NCI-H1417 treated with DMSO at 0.1 percent for 48 hours (cell line): Measurements from ENCODE around the gene ARHGEF19.
"Not testable (repeated sequence)": the region's sequence is repeated elsewhere in the genome, so short reads cannot be mapped to it uniquely, and the experiment has no call there.

ENCODE experiments used
- DNase-seq: peaks from one replicate; lab custom pipeline; 2025; lab: John Stamatoyannopoulos, UW

Gene ARHGEF19

DNA sequence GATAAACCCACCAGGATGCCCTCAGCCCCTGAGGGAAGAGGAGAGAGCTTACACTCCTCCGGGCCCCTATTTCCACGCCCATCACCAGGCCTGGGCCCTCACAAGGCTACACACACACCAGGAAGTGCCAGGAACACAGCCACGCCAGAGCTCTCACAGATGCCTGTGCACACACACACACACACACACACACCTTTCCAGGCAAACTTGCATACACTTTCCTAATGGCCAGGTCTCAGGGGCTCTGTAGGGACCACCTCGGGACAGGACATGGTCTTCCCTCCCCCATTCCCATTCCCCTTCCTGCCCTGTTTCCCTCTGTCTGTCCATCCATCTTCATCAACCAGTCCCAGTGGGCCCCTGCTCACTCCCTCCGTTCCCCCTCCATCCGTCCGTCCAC, 46.9 kb downstream of the ARHGEF19 start:
- DNase-seq = no peak

DNA sequence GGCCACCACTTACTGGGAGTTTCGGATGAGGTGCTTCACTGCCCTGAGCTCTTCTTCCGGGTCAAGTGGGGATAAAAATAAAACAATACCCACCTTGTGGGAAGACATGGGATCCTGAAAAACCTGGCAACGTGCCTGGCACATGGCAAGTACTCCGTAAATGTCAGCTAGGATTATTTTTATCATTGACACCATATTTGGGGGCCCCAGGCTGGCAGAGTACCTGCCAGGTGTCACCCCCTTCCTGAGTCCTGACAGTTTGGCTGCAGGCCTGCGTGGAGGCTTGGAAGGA, 47.4 kb downstream of the ARHGEF19 start:
- DNase-seq = no peak

DNA sequence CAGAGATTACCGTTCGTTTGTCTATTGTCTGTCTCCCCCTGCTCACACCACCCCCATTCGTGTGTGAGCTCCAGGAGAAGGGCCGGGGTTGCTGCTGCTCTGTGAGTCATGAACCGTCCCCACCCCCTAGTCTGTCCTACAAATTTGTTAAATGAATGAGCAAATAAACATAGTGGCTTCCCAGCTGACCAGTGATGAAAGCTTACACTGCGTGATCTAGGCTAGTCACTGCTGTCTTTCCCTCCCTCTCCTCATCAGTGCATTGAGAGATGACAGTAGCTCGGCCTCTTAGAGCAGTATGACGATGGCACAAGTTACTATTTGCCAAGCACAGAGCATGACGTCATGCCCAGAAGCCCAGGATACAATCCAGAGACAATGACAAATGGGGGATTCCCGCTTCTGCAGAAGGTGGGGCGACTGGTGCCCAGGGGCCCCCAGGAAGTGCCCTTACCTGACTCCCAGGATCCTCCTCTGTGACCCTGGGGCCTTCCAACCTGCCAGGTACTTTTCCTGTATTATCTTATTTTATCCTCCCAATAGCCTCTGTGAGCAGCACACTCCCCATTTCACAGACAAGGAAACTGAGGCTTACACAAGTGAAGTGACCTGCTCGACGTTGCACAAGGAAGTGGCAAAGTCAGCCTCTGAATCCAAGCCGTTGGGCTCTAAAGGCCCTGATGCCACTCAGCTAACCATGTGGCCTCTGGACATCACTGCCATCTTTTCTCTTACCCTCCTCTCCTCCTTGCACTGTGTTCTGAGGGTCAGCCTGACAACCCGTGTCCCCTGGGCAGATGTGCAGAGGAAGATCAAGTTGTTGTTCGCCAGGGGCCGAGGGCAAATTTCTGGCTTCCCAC, 48.0 kb downstream of the ARHGEF19 start:
- peak; percentile 58 for DNase-seq

DNA sequence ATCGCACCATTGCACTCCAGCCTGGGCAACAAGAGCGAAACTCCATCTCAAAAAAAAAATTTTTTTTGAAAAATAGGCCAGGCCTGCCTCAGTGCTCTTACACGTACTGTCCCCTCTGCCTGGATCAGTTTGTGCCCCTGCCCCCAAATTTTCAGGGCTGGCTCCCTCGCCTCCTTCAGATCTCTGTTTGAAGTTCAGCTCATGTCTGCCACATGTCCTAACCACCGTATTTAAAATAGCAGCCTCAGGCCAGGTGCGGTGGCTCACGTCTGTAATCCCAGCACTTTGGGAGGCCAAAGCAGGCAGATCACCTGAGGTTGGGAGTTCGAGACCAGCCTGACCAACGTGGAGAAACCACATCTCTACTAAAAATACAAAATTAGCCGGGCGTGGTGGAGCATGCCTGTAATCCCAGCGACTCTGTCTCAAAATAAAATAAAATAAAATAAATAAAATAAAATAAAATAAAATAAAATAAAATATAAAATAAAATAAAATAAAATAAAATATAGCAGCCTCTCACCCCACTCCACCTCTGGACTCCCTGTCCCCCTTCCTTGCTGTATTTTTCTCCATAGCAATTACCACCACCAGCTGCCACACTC, 48.7 kb downstream of the ARHGEF19 start:
- not testable (repeated sequence) for DNase-seq

DNA sequence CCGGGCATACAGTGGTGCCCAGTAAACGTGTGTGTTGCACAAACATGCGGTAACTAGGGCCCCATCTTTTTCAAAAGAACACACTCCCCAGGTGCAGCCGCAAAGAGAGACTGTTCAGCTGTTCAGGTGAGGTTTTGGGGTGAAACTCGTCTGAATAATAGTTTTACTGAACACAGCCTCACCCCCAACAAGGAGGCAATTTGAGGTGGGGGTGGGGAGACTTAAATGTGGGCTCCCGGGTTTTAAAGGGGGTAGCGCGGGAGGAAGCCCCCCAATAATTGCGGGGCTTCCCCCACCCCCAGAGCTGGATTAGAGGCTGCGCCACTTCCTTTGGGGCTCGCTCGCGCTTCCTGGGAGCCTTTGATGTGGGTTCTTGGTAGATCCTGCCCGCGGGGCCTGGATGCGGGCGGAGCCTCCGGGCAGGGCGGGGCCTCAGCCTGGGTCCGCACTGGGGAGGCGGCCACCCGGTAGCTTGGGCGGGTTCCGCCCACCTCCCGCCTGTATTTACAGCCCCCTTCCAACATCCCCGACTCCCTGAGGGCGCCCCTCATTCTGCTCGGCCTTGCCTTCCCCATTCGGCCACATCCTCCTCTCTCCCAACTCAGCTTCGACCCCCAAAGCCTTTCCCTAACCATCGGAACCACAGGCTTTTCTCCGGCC, 50.2 kb downstream of the ARHGEF19 start:
- no peak for DNase-seq

DNA sequence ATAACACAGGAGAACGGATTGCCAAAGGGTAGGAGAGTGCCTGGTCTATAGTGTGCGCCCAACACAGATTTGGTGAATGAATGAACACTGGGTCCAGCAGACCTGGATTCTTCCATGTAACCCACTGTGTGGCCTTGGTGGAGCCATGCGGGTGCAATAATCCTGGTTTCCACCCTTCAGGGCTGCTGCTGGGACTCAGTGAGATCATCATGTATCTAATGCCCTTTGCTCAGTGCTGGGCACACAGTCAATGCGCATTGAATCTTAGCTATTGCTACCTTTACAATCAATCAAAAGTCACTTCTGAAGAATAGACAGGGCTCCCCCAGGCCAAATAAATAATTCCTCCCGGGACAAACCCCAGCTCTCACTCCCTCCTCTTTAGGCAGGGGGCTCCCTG, 50.7 kb downstream of the ARHGEF19 start:
- no peak for DNase-seq

DNA sequence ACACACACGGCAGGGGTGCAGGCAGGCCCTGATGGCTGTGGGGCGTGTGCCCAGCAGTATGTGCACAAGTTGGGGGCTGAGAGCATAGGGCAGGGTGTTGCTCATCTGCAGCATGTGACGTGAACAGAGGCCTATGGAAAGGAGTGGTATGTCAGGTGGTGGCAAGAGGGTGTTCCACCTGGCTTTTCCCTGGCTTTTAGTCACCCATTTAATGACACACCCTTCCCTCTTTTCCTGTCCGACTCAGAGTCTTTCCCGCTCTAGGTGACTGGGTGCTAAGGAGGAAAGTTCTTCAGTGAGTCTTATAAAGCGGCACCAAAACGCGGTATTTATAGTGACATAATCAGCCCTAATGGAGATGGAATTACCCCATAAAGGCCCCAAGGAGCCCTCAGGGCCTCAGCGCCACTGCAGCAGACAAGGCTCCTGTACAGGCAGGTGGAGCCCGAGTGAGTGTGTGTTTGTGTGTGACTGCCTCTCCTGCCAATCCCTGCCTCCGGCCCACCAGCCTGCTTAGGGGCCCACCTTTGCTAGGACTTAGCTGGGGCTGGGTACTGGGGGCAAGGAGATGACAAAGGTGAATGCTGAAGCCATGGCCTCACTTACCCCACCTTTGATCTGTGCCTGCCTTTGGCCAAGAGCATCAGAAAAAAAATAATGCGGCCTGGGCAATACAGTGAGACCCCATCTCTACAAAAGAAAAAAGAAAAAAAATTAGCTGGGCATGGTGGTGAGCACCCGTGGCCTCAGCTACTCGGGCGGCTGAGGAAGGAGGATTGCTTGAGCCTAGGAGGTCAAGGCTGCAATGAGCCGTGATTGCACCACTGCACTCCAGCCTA, 53.2 kb downstream of the ARHGEF19 start:
- no peak for DNase-seq

DNA sequence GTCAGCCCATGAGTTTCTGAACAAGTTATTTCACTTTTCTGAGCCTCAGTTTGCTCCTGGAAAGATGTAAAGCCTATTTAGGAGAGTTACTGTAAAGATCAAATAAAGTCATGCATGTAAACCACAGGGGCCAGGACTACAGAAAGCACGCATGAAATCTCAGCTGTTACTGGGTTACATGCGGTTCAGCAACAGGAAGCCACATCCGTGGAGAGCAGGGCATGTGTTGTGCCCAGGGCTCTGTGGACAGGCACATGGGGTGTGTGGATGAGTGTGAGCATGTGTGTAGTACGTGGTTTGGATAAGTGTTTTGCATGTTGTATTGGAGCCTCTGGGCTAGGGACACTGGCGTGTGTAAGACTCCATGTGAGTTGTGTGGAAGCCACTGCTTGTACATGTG, 54.4 kb downstream of the ARHGEF19 start:
- no peak for DNase-seq

DNA sequence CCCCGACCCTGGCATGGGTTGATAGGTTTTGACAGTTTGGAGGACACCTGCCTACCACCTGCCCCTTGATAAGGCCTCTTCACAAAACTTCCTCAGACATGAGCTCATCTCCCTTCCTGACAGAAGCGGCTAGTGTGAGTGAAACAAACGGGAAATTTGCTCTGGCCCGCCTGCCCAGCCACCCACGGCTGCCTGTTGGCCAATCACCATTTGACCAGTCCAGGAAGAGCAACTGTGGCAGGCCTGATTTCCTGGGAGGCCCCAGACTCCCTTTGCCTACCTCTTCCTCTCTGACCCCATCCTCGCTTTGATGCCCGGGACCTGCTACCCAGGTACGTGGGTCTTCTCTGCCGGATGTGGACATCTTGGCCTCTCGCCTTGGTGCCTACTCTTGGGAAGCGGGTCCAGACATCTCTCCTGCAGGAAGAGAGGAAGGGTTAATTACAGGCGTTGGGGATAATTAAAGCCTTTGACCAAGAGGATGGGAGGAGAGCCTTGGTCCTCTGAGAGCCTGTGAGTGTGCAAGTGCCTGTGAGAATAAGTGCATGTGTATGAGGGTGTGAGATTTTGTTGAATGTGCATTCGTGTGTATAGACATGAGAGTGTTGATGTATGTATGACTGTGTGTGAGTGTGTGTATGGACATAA, 55.5 kb downstream of the ARHGEF19 start:
- DNase-seq = no peak

DNA sequence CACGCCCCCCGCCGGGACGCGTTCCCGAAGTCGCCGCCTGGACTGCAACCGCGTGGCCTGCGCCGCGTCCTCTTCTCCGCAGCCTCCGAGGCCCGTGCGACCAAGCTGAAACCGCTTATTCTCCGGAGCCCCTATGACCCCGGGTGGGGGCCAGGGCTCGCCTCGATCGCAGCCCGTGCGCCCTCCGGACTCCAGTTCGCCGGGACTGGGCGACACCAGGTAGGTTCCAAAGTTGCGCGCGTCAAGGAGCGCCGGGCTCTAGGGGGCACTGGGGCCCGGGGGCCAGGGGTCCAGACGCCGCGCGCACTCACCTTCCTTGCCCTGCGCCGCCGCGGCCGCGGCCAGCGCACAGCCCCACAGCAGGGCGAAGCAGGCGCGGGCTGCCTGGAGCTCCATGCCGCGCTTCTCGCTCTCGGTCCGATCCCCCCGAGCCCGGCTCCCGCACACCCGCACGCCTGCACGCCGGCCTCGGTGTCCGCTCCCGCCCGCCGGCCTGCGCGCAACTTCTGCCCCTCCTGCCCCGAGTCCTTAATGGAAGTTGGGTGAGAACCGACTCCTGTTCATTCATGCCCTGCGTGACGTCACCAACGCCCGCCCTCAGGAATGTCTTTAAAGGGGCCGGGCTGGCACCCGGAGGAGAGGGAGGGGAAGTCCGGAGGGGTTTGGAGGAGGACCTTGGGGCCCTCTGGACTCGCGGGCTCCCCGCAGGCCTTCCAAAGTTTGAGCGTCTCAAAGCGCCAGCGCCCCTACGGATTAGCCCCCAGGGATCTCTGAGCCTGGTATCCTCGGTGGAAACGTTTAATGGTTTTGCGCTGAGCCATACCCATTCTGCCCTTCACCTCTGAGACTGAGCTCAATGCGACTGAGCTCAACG, 56.7 kb downstream of the ARHGEF19 start, which contains the start of gene EPHA2:
TSS of gene EPHA2 (minus strand) at position 533 of the 874 bp plus-strand sequence. CDS start at position 396, 137 bp downstream.
- DNase-seq = no peak

DNA sequence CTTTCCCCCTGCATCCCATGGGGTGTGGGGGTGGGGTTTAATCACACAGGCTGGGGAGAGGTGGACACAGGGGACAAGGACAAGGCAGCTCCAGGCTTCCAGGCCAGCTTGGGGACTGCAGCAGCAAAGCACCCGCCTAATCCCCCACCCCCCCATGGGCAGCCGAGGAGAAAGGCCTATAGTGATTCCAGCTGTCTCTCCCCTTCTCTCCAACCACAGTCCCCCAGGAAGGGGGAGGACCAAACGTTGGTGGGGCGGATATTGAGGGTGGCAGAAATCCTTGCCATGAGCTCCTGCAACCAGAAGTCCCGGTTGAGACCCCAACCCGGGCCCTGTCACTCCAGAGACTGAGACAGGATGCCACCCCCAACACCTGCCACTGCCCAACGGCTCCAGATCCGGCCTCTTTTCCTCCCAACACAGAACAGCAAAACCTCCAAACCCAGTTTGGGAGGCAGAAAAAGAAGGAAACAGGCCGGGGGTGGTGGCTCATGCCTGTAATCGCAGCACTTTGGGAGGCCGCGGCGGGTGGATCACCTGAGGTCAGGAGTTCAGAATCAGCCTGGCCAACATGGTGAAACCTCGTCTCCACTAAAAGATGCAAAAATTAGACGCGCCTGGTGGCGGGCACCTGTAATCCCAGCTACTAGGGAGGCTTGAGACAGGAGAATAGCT, 58.3 kb downstream of the ARHGEF19 start:
- DNase-seq = no peak

DNA sequence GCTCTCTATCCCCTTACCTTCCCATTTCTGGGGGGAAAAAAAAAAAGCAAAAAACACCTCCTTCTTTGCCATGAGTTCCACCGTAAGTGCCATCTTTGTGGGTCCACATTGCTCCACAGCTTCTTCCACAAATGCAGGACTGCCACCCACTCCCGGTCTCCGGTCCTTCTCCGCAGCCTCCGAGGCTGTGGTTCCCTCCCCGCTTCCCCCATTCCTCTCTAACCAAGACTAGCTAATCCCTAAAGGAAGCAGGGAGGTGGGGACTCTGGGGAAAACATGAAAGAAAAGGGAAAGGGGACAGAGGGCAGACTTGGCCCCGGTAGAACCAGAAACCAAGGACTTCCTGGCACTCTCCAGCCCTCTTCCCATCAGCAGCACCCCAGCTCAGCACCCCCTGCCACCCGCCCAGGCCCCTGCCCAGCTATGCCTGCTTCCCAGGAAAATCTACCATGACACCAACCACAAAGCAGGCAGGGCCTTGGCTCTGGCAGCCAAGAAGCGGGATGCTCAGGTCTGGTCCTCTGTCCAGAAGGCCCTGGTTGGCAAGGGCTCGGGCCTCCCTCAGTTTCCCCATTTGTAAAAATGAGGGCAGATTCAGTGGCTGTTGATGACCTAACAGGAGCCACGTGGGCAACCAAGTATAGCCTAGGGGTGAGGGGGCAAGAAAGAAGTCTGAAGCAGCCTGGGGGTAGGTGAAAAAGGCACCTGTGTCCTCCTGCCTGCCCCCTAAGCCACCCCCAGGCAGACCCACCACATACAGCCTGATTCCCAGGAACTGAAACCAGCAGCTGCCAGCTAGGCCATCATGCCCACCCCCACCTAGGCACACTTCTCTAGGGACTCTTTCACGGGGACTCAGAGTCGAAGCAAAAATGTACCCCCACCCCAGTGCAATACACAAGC, 59.1 kb downstream of the ARHGEF19 start:
- no peak for DNase-seq

DNA sequence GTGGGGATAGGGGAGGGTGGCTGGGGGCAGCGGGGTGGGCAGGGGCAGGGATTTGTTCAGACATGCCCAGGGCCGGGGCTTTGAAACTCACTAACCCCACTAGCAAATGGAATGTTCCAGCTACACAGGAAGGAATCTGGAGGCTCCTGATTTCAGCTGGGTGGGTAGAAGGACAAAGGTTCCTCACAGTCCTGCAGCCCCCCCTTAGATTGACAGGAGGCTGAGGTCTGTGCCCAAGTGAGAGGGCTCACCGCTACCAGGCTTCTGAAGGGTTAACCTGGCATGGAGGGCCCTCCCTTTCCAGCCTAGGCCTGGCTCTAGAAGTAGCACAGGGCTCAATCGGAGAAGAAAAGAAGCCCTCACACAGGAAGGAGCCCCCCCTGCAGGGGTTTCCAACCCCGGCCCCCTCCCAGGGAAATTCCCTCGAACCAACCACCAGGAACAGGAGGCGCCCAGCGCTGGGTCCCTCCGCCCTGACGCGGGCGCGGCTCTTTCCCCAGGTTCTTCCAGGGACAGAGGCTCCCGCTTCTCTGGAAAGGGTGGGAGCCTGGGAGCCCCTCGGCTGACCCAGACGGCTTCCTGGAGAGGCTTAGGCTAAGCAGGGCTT, 59.9 kb downstream of the ARHGEF19 start:
- no peak for DNase-seq

DNA sequence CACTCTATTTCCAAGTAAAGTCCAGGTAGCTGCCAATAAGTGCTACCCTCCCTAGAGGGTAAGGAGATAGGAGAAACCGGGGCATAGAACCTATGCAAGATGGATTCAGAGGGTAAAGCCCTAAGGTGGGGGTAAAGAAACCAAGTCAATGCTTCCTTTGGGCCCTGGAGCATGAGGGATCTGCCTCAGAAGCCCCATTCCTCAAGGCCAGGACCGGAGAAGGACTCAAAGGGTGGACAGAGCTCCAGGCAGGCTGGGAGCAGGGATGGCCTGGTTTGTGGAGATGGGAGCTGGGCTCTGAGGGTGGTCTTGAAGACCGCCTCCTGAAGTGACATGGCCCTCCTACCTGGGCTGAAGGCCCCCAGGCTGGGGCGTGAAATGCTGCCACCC, 60.5 kb downstream of the ARHGEF19 start:
- no peak for DNase-seq

DNA sequence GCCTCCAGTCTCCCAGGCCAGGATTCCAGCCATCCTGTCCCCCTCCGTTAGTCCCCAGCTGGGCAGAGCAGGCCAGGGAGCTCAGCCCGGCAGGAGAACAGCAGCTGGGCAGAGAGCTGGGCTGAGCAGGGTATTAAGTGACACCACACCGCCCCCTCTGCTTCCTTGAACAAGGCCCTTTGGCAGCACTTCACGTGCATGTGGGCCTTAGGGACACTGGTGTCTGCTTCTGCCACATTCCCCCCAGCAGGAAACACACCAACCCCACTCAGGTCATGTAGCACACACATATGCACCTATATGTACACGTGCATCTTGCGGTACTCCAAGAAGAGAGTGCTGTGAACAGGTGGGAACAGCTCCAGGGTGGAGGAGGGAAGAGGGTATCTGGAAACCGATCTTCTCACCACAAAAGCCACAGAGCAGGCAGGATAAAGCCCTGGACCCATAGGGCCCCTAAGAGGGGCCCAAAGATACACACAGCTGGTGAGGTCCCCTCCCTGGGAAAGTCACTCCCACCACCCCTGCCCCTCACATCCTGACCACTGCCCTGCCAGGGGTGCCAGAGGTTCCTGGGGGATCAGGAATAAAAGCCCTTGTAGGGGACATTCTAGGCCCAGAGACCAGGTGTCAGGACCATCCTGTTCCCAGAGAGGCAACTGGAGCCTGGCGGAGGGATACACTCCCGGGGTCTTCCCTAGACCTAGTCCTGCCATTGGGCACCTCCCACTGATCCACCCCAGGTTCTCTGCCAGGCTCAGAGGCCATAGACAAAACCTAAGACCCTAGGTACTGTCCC, 61.1 kb downstream of the ARHGEF19 start:
- DNase-seq = no peak

DNA sequence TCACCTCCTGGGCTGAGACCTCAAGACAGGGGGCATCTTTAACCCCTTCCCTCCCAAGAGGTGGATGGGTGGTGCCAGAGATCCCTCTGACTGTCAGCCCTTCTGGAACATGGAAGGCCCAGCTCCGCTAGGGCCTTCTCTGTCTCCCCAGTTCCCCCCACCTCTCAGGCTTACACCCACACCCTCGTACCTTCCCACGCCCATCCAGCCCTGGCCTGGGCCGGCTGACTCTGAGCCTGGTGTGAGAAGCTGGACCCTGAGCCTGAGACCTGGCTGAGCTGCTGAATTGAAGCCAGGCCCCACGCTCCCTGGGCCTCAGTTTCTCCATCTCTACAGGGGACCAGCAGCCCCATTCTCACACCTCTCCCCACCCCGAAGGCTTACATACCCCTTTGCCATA, 61.9 kb downstream of the ARHGEF19 start:
- DNase-seq = no peak

DNA sequence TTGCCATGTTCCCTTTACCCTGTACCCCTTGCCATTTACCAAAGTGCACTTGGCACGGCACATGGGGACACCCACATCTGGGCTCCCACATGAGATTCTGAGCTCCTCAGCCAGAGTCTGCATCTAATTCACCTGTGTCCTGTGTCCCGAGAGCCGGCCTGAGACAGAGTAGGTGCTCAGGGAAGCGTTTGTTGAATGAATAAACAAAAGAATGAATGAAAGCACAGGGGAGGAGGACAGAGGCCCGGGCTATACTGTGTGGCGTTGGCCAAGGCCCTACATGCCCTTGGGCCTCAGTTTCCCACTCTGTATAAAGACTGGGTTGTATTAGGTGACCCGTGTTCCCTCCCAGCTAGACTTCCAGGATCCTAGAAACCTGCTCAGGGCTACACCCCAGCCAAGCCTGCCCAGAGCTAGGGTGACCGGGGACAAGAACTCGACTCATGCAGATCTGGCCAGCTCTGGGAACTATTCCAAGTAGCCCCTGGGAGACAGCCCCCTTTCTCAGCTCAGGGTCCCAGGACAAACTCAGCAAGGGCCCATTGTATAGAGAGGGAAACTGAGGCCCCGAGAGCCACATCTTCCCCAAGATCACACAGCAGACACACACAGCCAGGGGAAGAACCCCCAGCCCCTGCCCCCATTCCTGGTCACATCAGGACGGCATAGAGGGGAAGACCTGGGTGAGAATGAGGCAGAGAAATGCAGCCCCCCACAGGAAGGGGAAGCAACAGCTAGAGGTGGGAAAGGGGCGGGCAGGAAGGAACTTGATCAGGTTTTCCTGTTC, 62.6 kb downstream of the ARHGEF19 start:
- DNase-seq = no peak
